ENCODE data around the gene MAN2B1. TPM values are rescaled to one million over a fixed set of nuclear protein-coding genes. Genes with fewer than 3 reads are reported as not detected.

Gene MAN2B1
- total and polyA plus RNA-seq, 2 of the 13 experiments (the other 11 are each of a cell fraction or from before 2014, with no cell fraction given), result 23.6 to 23.8 TPM

DNA sequence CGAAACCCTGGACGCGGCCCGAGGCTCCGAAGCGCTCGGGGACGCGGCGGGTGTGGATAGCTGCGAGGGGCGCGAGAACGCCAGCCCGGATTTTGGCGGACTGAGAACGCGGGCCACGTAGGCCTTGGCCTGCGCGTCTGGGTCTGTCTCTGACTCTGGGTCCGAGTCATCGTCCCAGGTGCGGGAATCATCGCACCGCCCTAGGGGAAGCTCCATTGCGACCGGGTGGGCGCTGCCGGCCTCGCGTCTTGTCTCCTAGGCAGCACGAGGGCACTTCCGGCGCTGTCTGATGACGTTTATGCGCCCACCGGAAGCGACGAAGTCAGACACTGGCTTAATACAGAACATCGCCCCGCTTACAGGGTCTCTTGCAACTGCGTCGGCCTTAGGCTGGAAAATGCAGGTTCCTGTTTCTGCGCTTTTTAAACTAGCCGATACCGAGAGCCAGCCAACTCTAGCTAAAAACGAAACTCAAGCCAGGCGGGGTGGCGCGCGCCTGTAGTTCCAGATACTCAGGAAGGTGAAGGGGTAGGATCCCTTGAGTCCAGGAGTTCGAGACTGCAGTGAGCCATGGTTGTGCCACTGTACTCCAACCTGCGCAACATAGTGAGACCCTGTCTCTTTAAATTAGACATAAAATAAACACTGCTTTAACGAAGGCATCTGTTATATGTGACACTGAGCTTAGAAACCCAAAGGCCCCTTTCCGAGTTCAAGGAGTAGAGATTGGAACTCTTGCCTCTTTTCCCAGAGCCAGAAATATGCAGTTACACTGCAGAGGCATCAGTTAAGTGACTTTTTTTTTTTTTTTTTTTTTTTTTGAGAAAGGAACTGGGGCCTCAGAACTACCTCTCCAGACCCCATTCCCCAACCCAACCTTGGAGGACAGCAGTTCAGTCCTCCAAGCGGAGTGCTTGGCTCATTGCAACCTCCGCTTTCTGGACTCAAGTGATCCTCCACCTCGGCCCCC lies 30.1 kb upstream of the MAN2B1 start, which contains the start of gene FBXW9 (continued):
- TF ChIP-seq, protein P1, sequence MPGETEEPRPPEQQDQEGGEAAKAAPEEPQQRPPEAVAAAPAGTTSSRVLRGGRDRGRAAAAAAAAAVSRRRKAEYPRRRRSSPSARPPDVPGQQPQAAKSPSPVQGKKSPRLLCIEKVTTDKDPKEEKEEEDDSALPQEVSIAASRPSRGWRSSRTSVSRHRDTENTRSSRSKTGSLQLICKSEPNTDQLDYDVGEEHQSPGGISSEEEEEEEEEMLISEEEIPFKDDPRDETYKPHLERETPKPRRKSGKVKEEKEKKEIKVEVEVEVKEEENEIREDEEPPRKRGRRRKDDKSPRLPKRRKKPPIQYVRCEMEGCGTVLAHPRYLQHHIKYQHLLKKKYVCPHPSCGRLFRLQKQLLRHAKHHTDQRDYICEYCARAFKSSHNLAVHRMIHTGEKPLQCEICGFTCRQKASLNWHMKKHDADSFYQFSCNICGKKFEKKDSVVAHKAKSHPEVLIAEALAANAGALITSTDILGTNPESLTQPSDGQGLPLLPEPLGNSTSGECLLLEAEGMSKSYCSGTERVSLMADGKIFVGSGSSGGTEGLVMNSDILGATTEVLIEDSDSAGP (CRISPR knock-in tag; IDR thresholded peaks at IDR 0.05; ENCODE audit: borderline replicate concordance), result peak; percentile 51; the same call in 1 of the 2 replicates
- no peak for TF ChIP-seq ZNF446 (CRISPR knock-in tag; IDR thresholded peaks at IDR 0.05)
- no peak for TF ChIP-seq ZNF724P (CRISPR knock-in tag; IDR thresholded peaks at IDR 0.05; ENCODE audit: borderline replicate concordance)
- TF ChIP-seq MAFG (CRISPR knock-in tag; IDR thresholded peaks at IDR 0.05), result no peak
- no peak for TF ChIP-seq ZFYVE20 (CRISPR knock-in tag; IDR thresholded peaks at IDR 0.05; ENCODE audit: borderline replicate concordance, low read depth)
- TF ChIP-seq YEATS2 (CRISPR knock-in tag; IDR thresholded peaks at IDR 0.05; ENCODE audit: borderline replicate concordance), result peak; percentile 94
- TF ChIP-seq HMG20B (CRISPR knock-in tag; conservative IDR thresholded peaks at IDR 0.05), result no peak
- TF ChIP-seq ZNF121 (CRISPR knock-in tag; IDR thresholded peaks at IDR 0.05), result no peak
- 0 out of 2 replicates have a peak, but pooled peaks have one; percentile 67 for TF ChIP-seq GLI4 (CRISPR knock-in tag; IDR thresholded peaks at IDR 0.05; ENCODE audit: borderline replicate concordance)
- TF ChIP-seq ZFP90 (CRISPR knock-in tag; IDR thresholded peaks at IDR 0.05; ENCODE audit: borderline replicate concordance), result peak; percentile 59; the same call in 1 of the 2 replicates
- TF ChIP-seq YY1 (IDR thresholded peaks at IDR 0.05; ENCODE audit: insufficient read depth, insufficient replicate concordance, low read depth, low read length), result peak; percentile 63
- 0 out of 2 replicates have a peak, but pooled peaks have one; percentile 64 for TF ChIP-seq MAF1 (CRISPR knock-in tag; IDR thresholded peaks at IDR 0.05; ENCODE audit: borderline replicate concordance)
- 0 out of 2 replicates have a peak, but pooled peaks have one; percentile 70 for TF ChIP-seq CBFB (CRISPR knock-in tag; IDR thresholded peaks at IDR 0.05)
- TF ChIP-seq ZNF572 (CRISPR knock-in tag; IDR thresholded peaks at IDR 0.05), result 0 out of 2 replicates have a peak, but pooled peaks have one; percentile 48
- TF ChIP-seq SUZ12 (IDR thresholded peaks at IDR 0.05; ENCODE audit: low read depth, low read length), result no peak
- TF ChIP-seq ZNF878 (CRISPR knock-in tag; IDR thresholded peaks at IDR 0.05), result no peak
- peak; percentile 42; the same call in 1 of the 2 replicates for TF ChIP-seq ZNF335 (CRISPR knock-in tag; IDR thresholded peaks at IDR 0.05)
- TF ChIP-seq, protein P2, sequence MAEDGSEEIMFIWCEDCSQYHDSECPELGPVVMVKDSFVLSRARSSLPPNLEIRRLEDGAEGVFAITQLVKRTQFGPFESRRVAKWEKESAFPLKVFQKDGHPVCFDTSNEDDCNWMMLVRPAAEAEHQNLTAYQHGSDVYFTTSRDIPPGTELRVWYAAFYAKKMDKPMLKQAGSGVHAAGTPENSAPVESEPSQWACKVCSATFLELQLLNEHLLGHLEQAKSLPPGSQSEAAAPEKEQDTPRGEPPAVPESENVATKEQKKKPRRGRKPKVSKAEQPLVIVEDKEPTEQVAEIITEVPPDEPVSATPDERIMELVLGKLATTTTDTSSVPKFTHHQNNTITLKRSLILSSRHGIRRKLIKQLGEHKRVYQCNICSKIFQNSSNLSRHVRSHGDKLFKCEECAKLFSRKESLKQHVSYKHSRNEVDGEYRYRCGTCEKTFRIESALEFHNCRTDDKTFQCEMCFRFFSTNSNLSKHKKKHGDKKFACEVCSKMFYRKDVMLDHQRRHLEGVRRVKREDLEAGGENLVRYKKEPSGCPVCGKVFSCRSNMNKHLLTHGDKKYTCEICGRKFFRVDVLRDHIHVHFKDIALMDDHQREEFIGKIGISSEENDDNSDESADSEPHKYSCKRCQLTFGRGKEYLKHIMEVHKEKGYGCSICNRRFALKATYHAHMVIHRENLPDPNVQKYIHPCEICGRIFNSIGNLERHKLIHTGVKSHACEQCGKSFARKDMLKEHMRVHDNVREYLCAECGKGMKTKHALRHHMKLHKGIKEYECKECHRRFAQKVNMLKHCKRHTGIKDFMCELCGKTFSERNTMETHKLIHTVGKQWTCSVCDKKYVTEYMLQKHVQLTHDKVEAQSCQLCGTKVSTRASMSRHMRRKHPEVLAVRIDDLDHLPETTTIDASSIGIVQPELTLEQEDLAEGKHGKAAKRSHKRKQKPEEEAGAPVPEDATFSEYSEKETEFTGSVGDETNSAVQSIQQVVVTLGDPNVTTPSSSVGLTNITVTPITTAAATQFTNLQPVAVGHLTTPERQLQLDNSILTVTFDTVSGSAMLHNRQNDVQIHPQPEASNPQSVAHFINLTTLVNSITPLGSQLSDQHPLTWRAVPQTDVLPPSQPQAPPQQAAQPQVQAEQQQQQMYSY (CRISPR knock-in tag; IDR thresholded peaks at IDR 0.05), result no peak
- peak; percentile 84; the same call in 1 of the 2 replicates for TF ChIP-seq ZNF782 (CRISPR knock-in tag; IDR thresholded peaks at IDR 0.05; ENCODE audit: borderline replicate concordance)
- TF ChIP-seq ZNF780A (CRISPR knock-in tag; IDR thresholded peaks at IDR 0.05), result no peak
- TF ChIP-seq SPEN (CRISPR knock-in tag; IDR thresholded peaks at IDR 0.05; ENCODE audit: low read depth), result peak; percentile 90
- TF ChIP-seq EP300 (IDR thresholded peaks at IDR 0.05; ENCODE audit: low read depth in 2 of 2, low read length in 2 of 2), result no peak
- TF ChIP-seq EP300 (CRISPR knock-in tag; IDR thresholded peaks at IDR 0.05; ENCODE audit: borderline replicate concordance), result no peak
- TF ChIP-seq ZMYM2 (CRISPR knock-in tag; IDR thresholded peaks at IDR 0.05), result no peak

All from HepG2 (cell line).